HepG2 (cell line): Measurements from ENCODE around the gene MPV17L. TPM values are rescaled to one million over a fixed set of nuclear protein-coding genes. Genes with fewer than 3 reads are reported as not detected.
"Not testable (repeated sequence)": the region's sequence is repeated elsewhere in the genome, so short reads cannot be mapped to it uniquely, and the experiment has no call there.

ENCODE experiments used
- ATAC-seq: fragments of 200-7000 bp; cut with Tn5 transposase; 3 replicates; pipeline ENCODE4 v1.9.1; 2020; ENCODE audit warnings: mild to moderate bottlenecking, moderate library complexity
- BruUV-seq: library from RNA; stranded (reverse); fragments of 400-500 nt; replicated peaks from 2 replicates; lab custom pipeline; 2021; lab: Mats Ljungman, UMichigan
- CTCF ChIA-PET: fragments of 300-600 bp; formaldehyde crosslinking; extraction: SDS; loops from one replicate; lab custom pipeline; 2021; ENCODE audit warnings: low total read pairs, inconsistent platforms, low intra/inter-chr PET ratio; lab: Yijun Ruan, JAX
- POLR2A ChIA-PET: fragments of 350-600 bp; sonication (Branson Sonifier 250); formaldehyde crosslinking; loops from one replicate; lab custom pipeline; 2020; ENCODE audit warnings: antibody characterized with exemption, inconsistent platforms; lab: Yijun Ruan, JAX
- DNase-seq: peaks from one replicate; pipeline ENCODE4 v3.0.0-alpha.2; 2015; ENCODE audit warnings: low spot score
- FAIRE-seq: peaks from 3 replicates; lab custom pipeline; 2011; peaks lifted over from hg19 to GRCh38; lab: Jason Lieb, UNC
- H2AFZ ChIP-seq: one replicate; pipeline ENCODE4 v1.6.1; 2011; ENCODE audit warnings: low read length, inconsistent platforms
- H3K27ac ChIP-seq: fragments of 300-600 bp; 3 replicates; pipeline ENCODE4 v1.8.0; 2011; ENCODE audit warnings: mixed run types, mild to moderate bottlenecking, mixed read lengths, low read length, inconsistent platforms; ENCODE audit not compliant: insufficient read depth; ENCODE audit errors: extremely low read length
- H3K27me3 ChIP-seq, 2 experiments: fragments of 200-600 bp in 1 of 2; 2 replicates in 1 of 2; 3 replicates in 1 of 2; pipeline versions ENCODE4 v1.6.0 to v1.8.0; 2011; ENCODE audit warnings: low read length in 2 of 2, mild to moderate bottlenecking in 2 of 2, moderate library complexity in 2 of 2, inconsistent platforms in 1 of 2; ENCODE audit not compliant: insufficient read depth in 2 of 2, control insufficient read depth in 1 of 2
- H3K36me3 ChIP-seq, 2 experiments: fragments of 200-600 bp in 1 of 2; replicated peaks in 1 of 2; 2 replicates in 1 of 2; 3 replicates in 1 of 2; pipeline versions ENCODE4 v1.5.1 to v1.8.0; 2011; ENCODE audit warnings: low read length in 2 of 2, inconsistent platforms in 1 of 2; ENCODE audit not compliant: insufficient read depth in 2 of 2, control insufficient read depth in 1 of 2
- H3K4me1 ChIP-seq: 2 replicates; pipeline ENCODE4 v1.5.1; 2012; ENCODE audit warnings: low read length, inconsistent platforms; ENCODE audit not compliant: insufficient read depth
- H3K4me2 ChIP-seq: 2 replicates; pipeline ENCODE4 v1.6.0; 2011; ENCODE audit warnings: low read depth, low read length, inconsistent platforms
- H3K4me3 ChIP-seq, 3 experiments: fragments of 200-600 bp in 1 of 3; sonication (generic), shearing (Covaris generic) in 1 of 3; replicated peaks in 1 of 3; 2 replicates each; pipeline ENCODE4 v1.5.1; 2011 to 2016; ENCODE audit warnings: low read length in 3 of 3, inconsistent platforms in 2 of 3, low read depth in 2 of 3, mild to moderate bottlenecking in 2 of 3, control low read depth in 1 of 3, mixed read lengths in 1 of 3; ENCODE audit not compliant: insufficient read depth in 1 of 3
- H3K79me2 ChIP-seq: one replicate; pipeline ENCODE4 v1.6.1; 2011; ENCODE audit warnings: low read length, inconsistent platforms; ENCODE audit not compliant: insufficient read depth
- H3K9ac ChIP-seq: 2 replicates; pipeline ENCODE4 v1.6.0; 2011; ENCODE audit warnings: mild to moderate bottlenecking, low read depth, low read length, inconsistent platforms; ENCODE audit not compliant: insufficient read depth
- H3K9me3 ChIP-seq: 2 replicates; pipeline ENCODE4 v1.5.1; 2012; ENCODE audit warnings: mild to moderate bottlenecking, low read length
- H4K20me1 ChIP-seq: 2 replicates; pipeline ENCODE4 v1.6.0; 2011; ENCODE audit warnings: inconsistent platforms, mild to moderate bottlenecking, low read length, moderate library complexity; ENCODE audit not compliant: insufficient read depth
- WGBS: methylation state at CpG from one replicate; pipeline ENCODE4 v1.1.6; 2017; ENCODE audit warnings: low lambda C conversion rate; 5-methylcytosine and 5-hydroxymethylcytosine counted together
- in situ Hi-C: cut with HindIII; loops from 2 replicates; pipeline ENCODE4 v1.10.0; 2017; ENCODE audit warnings: low pct_unique_long_range_greater_than_20kb; ENCODE audit not compliant: extremely low pct_ligation_motif_present
- intact Hi-C: fragments of 100-400 bp; cut with micrococcal nuclease; formaldehyde crosslinking; loops from one replicate; pipeline ENCODE4 v1.10.0; 2022; ENCODE audit not compliant: unreplicated experiment
- polyA plus RNA-seq, 8 experiments: library from polyadenylated mRNA; depleted of rRNA in 3 of 8; stranded (reverse) in 7 of 8; unstranded in 1 of 8; fragments of >200 nt; fragmentation: Illumina TruSeq in 4 of 8; extraction: Trizol in 4 of 8; gene quantifications; 2 replicates each; pipeline versions ENCODE4 v1.2.1 to v1.2.3, GENCODE V29; 2011 to 2016; ENCODE audit warnings: low read depth in 4 of 8, missing spikeins in 1 of 8, mixed read lengths in 1 of 8; ENCODE audit not compliant: insufficient read depth in 1 of 8
- total RNA-seq, 5 experiments: library from RNA; depleted of rRNA; stranded (reverse); fragments of >200 nt; fragmentation: Illumina TruSeq; extraction: Trizol; gene quantifications; 2 replicates each; pipeline ENCODE4 v1.2.3, GENCODE V29; 2016; ENCODE audit warnings: low read depth in 1 of 5

The MPV17L gene
- total and polyA plus RNA-seq, 2 of the 13 experiments (the other 11 are each of a cell fraction or from before 2014, with no cell fraction given) = 34.7 to 63.8 TPM

GRCh38 chr16:15351745-15352144, 43.8 kb upstream of the MPV17L start:
- WGBS = no CpG with 5 or more reads among the region's 5 CpGs
- H4K20me1 ChIP-seq, DNase-seq, H2AFZ ChIP-seq, FAIRE-seq, H3K9ac ChIP-seq, intact Hi-C loops, CTCF ChIA-PET, H3K9me3 ChIP-seq, H3K79me2 ChIP-seq, H3K4me1 ChIP-seq, POLR2A ChIA-PET, in situ Hi-C loops, H3K27ac ChIP-seq, H3K36me3 ChIP-seq, H3K4me3 ChIP-seq, BruUV-seq, H3K4me2 ChIP-seq, H3K27me3 ChIP-seq: not testable (repeated sequence)
- peak; percentile 75 for ATAC-seq

- 34% methylated on average over 2 of the region's 3 CpGs for WGBS
- H3K79me2 ChIP-seq, intact Hi-C loops, H3K36me3 ChIP-seq, ATAC-seq, H2AFZ ChIP-seq, H3K9ac ChIP-seq, H3K4me2 ChIP-seq, H3K27me3 ChIP-seq, H3K4me3 ChIP-seq, FAIRE-seq, H3K27ac ChIP-seq, POLR2A ChIA-PET, H4K20me1 ChIP-seq, DNase-seq, H3K9me3 ChIP-seq, H3K4me1 ChIP-seq, BruUV-seq, in situ Hi-C loops, CTCF ChIA-PET: not testable (repeated sequence)
Observed at GRCh38 chr16:15352852-15353251, 42.7 kb upstream of the MPV17L start.

GRCh38 chr16:15354846-15355245, 40.7 kb upstream of the MPV17L start:
- BruUV-seq, in situ Hi-C loops: not testable (repeated sequence)

GRCh38 chr16:15357495-15357894, 38.1 kb upstream of the MPV17L start:
- H2AFZ ChIP-seq, H3K9me3 ChIP-seq, H3K4me1 ChIP-seq, H3K27me3 ChIP-seq, H3K36me3 ChIP-seq, CTCF ChIA-PET, H3K79me2 ChIP-seq, H3K4me2 ChIP-seq, BruUV-seq, H4K20me1 ChIP-seq, intact Hi-C loops, FAIRE-seq, in situ Hi-C loops, POLR2A ChIA-PET, H3K27ac ChIP-seq, H3K4me3 ChIP-seq, DNase-seq, H3K9ac ChIP-seq: not testable (repeated sequence)
- 4% methylated on average over 5 of the region's 7 CpGs for WGBS
- peak; percentile 35; the same call in 1 of the 3 replicates for ATAC-seq

More at GRCh38 chr16:15354846-15355245, 40.7 kb upstream of the MPV17L start:
- H4K20me1 ChIP-seq, H3K9me3 ChIP-seq, H3K79me2 ChIP-seq, H3K9ac ChIP-seq, H3K36me3 ChIP-seq, H3K27me3 ChIP-seq, FAIRE-seq, H3K4me3 ChIP-seq, ATAC-seq, POLR2A ChIA-PET, intact Hi-C loops, H3K4me1 ChIP-seq, H2AFZ ChIP-seq, CTCF ChIA-PET, H3K27ac ChIP-seq, H3K4me2 ChIP-seq, DNase-seq: not testable (repeated sequence)
- no CpG with 5 or more reads among the region's 2 CpGs for WGBS
